Stimulated activated CD4-positive, alpha-beta T cell treated with anti-CD3 and anti-CD28 coated beads, Interleukin-2, amount 100 ng/mL, for 48 hours (primary cell): Measurements from ENCODE around the gene TP73.

Experiments used
- DNase-seq, 2 donors: peaks; one replicate each; pipeline ENCODE4 v3.0.0-alpha.2; 2020

Gene TP73

DNA sequence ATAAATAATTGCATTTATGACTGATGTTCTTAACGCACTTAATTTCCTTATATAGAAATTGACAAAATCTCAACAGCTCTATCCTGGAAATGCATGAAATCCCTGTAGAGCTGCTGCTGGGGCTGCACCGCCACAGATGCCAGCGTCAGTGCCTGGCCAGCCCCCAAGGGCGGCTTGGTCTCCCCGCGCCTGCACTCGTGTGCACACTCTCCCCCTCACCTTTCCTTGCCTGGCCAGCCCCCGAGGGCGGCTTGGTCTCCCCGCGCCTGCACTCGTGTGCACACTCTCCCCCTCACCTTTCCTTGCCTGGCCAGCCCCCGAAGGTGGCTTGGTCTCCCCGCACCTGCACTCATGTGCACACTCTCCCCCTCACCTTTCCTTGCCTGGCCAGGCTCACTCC is 16.2 kb upstream of the TP73 start:
- DNase-seq: no peak

DNA sequence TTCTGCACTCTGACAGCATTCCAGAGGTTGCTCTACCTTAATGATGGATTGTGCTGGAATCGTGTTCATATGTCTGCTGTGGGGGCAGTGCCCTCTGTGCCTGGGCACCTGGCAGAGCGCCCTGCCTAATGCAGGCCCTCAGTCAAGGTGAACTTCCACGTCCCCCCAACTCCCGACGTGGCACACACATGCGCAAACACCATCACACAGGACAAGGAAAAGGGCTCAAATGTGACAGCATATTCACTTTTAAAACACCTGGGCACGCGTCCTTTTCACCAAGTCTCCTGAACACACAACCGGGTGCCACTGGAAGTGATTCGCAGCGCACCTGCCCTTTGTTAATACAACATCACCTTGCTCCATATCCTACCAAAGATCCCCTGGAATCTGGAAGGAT is 15.8 kb upstream of the TP73 start:
- no peak for DNase-seq

DNA sequence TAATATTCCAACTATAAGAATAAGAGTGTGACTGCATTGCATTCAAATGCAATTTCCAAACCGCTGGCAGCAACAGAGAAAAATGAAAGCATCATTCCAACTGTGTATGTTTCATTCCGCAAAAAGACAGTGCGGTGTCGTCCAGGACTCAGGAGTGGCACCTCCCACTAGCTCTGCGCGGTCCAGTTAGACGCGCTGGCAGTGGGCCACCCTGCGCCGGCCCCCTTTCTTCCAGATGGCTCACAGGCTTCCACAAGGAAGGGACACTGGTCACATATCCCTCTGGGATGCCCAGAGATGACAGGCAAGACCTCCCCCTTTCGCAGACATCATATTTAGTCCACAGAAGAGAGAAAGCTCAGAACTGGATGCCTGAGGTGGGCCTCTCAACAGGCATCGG is 14.3 kb upstream of the TP73 start:
- no peak for DNase-seq

DNA sequence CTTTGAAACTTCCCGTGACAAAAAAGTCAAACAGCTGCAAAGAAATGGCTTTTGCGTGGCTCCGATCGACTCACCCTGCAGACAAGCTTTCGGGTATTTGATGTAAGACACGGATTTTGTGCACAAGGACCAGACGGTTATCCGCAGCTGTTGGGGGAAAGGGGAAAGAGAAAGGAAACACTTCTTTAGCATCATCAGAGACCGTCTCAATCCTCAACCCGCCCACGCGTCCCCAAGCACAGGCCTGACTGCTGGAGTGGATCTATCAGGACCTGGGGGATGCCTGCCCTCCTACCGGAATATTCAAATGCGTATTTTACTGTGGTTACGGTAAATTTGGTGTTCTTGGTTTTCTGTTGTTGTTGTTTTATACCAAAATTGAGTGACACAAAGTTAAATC is 13.6 kb upstream of the TP73 start:
- no peak for DNase-seq

DNA sequence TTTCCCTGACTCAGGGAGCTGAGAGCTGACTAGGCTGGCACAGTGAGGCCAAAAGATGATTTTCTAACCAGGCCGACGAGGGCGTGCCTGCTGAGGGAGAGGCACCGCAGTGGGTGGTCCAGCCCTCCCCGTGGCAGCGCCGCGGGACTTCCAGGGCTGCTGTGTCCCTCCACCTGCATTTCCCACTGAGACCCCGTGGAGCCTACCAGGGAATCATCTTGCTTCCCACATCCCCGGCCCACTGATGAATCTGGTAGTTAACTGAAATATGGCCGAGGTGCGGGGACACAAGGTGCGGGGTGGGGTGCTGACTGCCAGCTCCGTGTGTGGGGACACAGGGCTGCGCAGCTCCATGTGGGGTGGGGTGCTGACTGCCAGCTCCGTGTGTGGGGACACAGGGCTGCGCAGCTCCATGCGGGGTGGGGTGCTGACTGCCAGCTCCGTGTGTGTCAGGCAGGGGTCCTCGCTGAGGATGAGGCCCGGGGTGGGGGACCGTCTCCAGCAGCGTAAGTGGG is 12.9 kb upstream of the TP73 start:
- DNase-seq: no peak

DNA sequence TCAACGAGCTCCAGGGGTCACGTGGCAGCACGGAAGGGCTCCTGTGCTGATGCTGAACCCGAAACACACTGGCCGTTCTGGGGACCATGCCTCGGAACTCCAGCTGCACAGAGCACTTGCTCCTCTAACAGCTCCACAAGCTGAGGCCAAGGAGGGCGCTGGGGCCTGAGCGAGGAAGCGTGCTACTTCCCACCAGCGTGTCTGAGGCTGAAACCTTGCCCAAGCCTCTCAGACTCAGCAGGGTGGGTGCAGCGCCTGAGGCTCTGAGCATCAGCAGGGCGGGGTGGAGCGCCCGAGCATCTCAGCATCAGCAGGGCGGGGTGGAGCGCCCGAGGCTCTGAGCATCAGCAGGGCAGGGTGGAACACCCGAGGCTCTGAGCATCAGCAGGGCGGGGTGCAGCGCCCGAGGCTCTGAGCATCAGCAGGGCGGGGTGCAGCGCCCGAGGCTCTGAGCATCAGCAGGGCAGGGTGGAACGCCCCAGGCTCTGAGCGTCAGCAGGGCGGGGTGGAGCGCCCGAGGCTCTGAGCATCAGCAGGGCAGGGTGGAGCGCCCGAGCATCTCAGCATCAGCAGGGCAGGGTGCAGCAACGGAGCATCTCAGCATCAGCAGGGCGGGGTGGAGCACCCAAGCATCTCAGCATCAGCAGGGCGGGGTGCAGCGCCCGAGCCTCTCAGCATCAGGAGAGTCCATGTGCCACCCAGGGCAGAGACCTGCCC is 12.0 kb upstream of the TP73 start:
- no peak for DNase-seq

DNA sequence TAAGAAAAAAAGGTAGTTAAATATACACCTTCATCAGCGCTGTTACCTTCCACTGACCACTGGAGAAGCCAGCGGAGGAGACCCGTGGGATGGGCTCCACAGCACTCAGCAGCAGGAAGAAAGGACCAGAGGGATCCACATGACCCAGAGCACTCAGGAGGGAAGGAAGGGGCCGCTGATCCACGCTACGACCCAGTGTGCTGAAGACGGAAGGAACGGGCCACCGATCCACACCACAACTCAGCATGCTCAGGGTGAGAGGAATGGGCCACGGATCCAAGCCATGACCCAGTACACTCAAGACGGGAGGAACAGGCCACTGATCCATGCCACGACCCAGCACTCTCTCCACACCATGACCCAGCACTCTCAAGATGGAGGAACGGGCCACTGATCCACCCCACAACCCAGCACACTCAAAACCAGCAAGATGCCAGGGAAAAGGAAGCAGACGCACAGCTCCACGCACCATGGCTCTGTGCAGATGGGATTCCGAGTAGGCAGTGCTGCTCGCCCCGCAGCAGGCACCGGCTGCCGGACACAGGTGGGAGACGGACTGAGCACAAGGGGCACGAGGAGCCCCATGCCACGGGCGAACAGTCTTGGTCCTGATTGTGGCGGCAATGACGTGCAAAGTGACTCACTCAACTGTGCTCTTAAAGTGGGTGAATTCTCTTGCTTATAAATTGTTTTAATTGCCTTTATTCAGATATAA is 11.1 kb upstream of the TP73 start:
- no peak for DNase-seq

DNA sequence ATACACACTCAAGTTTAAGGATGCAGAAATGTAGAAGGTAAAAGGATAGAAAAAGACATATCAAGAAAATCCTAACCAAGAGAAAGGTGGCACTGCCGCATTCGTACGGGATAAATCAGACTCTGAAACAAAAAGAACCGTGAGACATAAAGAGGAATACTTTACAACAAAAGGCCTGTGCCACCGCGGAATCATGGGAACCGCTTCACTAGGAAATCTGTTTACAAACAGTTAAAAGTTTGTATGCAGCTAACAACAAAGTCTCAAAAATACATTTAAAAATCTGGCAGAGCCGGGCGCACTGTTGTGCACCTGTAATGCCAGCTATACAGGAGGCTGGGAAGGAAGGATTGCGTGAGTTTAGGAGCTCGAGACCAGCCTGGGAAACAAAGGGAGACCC is 10.5 kb upstream of the TP73 start:
- DNase-seq: no peak

DNA sequence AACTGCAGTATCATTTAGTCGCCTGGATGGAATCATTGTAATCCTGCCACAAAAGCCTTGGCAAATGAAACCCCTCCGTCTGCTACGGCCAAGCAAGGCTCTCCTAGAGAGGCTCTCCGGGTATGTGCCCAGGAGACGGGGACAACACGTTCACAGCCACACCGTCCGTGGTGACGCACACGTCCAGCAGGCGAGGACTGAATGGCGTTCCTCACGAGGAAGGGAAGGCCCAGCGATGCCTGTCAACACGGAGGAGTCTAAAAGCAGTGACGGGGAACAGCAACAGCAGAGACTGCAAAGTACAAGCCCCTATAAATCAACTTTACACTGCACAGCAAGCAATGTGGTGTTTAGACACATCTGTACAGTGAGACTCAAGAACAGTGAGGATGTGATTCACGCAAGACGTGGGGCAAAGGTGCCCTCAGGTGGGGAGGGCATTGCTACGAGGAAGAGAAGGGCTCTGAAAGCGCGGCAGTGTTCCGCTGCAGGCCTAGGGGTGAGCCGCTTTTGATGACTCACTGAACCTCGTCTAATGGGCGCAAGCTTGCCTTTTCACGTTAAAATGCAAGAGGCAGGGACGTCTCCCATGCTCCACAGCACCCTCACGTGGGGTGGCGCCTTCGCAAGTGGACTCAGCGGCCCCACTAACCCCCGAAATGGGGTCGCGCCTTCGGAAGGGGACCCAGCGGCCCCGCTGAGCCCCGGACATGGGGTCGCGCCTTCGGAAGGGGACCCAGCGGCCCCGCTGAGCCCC is 9.2 kb upstream of the TP73 start:
- DNase-seq: no peak

DNA sequence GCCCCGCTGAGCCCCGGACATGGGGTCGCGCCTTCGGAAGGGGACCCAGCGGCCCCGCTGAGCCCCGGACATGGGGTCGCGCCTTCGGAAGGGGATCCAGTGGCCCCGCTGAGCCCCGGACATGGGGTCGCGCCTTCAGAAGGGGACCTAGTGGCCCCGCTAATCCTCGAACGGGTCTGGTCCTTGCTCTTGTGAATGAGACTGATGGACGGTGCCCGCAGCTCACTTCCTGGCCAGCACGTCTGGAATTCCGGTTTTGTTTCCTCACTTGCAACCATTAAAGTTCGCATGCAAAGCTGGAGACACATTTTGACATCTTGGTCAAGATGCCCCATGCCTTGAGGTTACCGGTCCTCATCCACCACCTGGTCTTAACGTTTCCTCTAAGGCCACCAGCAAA is 8.0 kb upstream of the TP73 start:
- no peak for DNase-seq

DNA sequence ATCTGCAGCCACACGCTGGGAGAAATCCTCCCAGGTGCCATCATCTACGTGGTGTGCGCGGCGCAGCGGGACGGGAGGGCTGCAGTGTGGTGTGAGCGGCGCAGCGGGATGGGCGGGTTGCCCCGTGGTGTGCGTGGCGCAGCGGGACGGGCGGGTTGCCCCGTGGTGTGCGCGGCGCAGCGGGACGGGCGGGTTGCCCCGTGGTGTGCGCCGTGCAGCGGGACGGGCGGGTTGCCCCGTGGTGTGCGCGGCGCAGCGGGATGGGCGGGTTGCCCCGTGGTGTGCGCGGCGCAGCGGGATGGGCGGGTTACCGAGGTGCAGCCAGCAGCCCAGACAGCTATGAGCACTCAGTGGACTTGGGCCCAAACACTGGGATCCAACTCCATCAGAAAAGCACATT is 7.1 kb upstream of the TP73 start:
- DNase-seq: no peak

DNA sequence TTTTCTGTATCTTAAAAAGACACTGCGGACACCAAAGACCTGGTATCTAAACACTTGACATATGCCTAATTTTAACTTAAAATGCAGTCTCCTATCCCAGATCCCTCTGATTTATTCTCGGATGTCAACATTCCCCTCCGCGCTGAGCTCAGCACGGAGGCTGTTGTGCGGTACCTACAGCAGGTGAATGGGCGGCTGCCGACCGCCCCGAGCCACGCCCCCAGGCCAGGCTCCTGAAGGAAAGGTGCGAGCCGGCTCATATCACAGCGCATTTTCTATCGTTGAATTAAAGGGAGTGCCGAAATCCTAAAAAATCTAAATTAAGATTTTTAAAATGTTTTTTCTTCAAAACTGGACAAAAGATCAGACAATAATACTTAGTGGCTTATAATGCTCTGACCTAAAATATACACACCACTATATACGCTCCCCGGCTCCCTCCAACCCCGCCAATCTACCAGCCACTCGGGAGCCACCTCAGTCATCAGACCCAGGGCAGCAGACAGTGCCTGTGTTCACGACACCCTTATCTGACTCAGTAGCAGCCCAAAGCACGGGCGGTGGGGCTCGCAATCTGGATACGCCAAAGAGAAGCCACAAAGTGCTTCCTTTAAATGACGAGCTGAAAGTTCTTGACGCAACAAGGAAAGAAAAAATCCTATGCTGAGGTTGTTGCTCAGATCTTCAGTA is 6.5 kb upstream of the TP73 start:
- no peak for DNase-seq

DNA sequence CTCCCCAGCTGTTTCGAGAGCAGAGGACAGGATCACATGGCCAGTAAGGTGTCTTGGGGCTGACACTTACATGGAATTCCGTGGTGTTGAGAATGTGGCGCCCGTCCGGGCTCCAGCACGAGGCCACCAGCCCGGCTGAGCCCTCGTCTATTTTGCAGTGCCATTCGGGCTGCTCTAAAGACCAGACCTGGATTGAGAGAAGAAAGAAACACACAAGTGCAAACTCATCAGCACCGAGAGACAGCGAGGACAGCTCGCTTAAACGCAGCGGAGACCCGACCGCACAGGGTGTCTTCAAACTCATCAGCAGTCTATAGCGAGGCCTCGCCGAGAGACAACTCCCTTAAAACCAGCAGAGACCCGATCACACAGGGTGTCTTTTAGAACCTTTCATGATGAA is 5.7 kb upstream of the TP73 start:
- DNase-seq: no peak

DNA sequence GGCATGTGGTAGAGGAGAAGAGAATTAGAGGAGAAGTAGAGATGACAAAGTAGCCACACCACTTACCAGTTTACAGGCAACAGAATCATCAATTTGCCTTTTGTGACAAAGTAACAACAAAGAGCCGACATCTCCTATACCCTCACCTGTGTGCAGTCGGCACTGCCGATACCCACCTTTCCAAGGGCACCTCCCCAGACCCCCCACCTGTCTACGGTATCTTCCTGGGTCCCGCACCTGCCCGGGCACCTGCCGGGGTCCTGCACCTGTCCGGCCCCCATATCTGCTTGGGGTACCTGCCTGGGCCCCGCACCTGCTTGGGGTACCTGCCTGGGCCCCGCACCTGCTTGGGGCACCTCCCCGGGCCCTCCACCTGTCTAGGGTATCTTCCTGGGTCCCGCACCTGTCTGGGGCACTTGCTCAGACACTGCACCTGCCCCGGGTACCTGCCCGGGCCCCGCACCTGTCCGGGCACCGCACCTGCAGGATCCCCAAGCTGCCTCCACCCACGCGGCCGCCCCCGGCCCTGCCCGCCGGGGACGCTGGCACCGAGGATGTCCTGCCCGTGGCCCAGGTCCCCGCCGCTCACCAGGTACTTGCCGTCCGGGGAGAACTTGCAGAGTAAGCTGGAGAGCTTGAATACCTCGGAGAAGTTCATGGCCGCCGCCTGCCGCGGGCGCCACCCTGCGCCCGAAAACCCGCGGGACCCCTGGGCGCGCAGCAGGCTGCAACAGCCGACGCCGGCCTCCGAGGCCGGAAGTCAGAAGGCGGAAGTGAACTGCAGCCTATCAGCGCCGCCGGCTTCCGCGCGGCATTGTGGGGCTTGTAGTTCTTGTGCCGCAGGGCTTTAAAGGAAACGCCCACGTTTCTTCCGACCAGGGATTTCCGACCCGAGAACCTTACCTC is 2.7 kb upstream of the TP73 start, which contains the start of gene WRAP73:
Gene WRAP73 (minus strand): TSS at position 762 of the 906 bp plus-strand sequence. CDS start 104 bp downstream, at position 658.
- peak; percentile 81 to 82 for DNase-seq

DNA sequence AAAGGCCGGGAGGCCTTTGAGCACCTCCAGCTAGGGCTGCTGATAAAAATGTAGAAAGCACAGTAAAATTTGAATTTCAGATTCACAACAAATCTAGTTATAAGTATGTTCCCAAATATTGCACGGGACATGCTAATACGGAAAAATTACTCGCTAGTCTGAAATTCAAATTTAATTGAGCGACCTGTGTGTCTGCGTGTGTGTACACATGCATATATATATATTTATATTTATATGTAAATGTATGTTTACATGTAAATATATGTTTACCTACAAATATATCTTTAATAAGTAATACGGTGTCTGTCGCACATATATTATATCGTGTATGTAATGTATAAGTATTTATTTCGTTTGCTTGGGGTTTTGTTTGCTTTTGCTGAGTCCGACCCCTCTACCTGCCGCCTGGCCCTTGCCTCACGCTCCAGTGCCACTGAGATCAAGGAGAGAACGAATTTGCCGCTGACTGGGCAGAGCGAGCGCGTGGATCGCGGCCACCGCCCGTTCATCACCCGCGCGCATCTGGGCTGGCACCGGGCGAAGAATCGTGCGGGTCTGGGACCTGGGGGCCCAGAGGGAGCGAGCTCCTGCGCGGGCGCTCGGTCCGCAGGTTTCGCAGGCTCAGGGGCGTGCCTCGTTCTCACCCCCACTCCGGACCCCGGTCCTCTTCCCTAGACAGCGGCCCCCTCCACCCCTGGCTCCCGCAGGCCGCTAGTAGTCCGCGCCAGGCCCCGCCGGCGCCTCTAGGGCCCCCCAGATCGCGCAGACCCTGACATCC is 1.9 kb upstream of the TP73 start:
- no peak for DNase-seq

DNA sequence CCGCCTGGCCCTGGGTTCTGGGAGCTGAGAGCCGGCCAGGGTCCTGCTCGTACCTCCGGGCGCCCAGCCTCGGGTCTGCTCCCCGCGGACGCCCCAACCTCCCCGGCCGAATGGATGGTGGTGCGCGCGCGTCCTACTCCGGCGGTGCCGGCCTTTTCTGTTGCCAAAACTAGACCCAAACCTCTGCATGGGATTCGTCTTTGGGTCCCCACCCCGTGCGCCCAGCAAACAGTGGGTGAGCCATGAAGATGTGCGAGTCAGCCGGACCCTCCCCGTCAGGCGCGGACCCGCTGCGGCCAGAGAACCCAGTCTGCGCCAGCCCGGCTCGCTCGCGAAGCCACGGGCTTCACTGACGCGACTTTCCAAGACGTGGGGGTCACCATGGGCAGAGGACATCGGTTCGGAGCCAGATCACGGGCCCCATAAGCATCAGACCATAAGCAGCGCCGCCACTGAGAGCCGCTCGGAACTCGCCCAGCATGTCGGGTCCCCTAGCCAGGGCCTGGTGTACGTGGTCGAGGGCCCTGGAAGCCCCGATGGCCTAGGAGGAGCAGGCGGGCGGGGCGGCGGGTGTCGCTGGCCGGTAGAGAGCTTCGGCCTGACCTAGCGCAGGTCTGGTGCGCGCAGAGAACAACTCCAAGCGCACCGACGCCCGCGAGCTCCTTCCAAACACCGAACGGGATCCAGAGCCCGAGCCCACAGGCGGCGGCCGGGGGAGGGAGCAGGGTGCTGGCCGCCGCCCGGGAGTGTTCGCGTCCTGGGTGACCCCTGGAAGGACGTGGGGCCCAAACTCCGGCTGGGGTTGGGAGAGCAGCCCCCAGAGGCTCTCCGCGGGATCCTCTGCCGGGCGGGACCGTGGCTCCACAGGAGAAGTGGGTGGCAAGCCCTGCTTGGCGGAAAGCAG is 1.0 kb upstream of the TP73 start:
- no peak for DNase-seq

DNA sequence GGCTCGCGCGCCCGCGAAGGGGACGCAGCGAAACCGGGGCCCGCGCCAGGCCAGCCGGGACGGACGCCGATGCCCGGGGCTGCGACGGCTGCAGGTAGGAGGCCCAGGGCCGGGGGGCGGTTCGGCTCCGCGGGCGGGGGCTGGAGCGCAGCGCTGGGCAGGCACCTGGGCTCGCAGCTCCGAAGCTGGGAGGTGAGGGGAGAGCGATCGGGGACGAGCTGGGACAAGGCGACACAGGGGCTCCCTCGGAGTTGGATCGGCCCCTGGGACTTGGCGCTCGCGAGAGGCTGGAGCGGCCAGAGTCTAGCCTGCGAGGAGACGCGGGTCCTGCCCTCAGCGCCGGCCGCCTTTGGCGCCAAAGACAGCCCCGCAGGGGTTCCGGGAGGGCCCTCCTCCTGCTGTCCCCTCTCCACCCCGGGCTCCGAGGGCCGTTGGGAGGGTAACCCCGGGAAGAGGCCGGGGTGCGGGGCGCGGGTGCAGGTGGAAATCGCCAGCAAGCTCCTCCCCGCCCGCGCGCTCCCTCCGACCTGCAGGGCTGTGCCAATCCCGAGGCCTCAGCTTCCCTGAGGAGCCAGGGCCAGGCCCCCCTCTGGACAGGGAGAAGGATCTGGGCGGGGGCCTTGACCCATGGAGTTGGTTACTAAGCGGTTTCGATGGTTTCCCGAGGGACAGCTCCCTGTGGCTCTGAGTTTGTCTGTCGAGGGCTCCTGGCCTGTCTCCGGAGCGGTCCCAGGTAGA is 401 bp downstream of the TP73 start:
- DNase-seq: no peak

DNA sequence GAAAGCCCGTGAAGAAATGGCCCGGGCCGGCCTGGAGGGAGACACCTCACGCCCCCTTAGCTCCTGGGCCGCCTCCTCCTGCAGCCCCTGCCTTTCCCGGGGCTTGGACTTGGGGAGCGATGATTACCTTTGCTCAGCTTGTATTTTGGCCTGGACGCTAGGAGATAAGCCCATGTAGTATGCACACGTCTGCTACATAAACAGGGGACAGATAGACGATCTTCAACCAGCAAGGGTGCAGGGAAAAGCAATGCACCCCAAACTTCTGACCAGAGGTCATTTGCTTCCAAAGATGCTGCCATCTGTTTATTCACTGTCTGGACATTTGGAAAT is 936 bp downstream of the TP73 start:
- DNase-seq: no peak

DNA sequence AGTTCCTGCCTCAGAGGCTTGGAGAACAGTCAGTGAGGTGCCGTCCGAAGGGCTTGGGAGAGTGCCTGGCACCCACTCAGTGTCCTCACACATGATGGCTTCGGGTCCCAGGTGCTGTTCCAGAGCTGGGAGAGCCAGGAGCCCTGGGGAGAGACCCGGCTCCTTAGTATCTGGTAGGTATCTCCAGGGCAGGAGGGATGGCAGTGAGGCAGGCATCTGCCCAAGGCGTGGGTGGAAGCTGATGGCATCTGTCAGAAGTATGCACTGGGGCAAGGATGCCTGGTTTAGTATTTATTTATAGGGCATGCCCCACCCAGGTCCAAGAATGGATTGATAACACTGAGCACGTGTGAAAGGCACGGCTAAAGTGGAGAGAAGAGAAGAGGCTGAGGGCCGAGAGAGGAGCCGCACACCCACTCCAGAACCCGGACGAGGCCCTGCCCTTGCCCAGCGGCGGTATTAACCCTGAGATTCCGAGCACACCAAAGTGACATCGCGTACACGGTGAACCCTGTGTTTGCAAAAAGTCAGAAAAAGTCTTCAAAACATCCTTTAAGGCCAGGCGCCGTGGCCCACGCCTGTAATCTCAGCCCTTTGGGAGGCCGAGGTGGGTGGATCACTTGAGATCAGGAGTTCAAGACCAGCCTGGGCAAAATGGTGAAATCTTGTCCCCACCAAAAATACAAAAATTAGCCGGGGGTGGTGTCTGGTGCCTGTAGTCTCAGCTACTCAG is 2.4 kb downstream of the TP73 start:
- no peak for DNase-seq
